Measurements from ENCODE around the gene IL10.

IL10 gene

DNA sequence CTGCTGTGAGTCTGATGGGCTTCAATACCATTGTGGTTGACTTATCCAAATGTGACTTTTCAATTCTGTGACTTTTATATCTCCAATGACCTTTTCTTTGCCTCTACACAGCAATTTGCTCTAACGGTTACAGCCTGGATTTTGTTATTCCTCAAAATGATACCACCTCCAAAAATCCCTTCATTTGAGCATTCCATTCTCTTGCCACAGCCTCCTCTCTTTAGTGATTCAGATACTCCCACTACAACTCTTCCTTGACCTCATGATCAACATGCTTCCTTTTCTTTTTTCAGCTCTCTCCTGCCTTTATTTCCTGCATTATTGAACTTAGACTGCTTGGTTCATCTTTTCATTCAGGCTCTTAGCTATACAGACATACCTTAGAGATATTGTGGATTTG, 18.3 kb downstream of the IL10 start:
- FAIRE-seq (no peak), DNase-seq (ENCODE audit: insufficient read length, low spot score) (no peak)
- TF ChIP-seq, protein P1, sequence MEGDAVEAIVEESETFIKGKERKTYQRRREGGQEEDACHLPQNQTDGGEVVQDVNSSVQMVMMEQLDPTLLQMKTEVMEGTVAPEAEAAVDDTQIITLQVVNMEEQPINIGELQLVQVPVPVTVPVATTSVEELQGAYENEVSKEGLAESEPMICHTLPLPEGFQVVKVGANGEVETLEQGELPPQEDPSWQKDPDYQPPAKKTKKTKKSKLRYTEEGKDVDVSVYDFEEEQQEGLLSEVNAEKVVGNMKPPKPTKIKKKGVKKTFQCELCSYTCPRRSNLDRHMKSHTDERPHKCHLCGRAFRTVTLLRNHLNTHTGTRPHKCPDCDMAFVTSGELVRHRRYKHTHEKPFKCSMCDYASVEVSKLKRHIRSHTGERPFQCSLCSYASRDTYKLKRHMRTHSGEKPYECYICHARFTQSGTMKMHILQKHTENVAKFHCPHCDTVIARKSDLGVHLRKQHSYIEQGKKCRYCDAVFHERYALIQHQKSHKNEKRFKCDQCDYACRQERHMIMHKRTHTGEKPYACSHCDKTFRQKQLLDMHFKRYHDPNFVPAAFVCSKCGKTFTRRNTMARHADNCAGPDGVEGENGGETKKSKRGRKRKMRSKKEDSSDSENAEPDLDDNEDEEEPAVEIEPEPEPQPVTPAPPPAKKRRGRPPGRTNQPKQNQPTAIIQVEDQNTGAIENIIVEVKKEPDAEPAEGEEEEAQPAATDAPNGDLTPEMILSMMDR (IDR thresholded peaks at IDR 0.05; ENCODE audit: insufficient read depth, missing control alignments): no peak

DNA sequence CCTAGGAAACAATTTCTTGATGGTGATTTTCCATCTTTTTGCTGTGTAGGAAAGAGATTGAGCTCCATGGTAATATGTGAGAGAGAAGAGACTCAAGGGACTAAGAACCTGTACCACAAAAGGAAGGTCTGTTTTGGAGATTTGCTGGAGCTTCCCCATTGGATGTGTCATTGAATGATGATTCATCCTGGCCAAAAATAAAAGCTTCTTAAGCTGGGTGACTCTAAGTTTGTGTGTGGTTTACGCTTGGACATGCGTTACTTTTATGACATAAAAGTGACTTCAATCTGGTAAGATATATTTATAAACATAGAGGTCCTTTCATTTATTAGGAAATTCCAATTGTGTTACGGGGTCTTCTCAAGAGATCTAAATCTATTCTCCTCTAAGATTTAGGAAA, 19.2 kb downstream of the IL10 start:
- TF ChIP-seq, protein P1 (IDR thresholded peaks at IDR 0.05; ENCODE audit: insufficient read depth, missing control alignments): no peak
- FAIRE-seq: no peak
- no peak for DNase-seq (ENCODE audit: insufficient read length, low spot score)

DNA sequence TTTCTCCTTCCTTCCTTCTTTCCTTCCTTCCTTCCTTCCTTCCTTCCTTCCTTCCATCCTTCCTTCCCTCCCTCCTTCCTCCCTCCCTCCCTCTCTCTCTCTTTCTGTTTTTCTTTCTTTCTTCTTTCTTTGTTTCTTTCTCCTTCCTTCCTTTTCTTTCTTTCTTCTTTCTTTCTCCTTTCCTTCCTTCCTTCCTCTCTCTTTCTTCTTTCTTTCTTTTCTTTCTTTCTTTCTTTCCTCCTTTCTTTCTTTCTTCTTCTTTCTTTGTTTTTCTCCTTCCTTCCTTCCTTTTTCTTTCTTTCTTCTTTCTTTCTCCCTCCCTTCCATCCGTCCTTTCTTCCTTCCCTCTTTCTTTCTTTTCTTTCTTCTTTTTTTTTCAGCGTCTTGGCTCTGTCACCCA, 19.8 kb downstream of the IL10 start:
- TF ChIP-seq, protein P1 (IDR thresholded peaks at IDR 0.05; ENCODE audit: insufficient read depth, missing control alignments): no peak
- FAIRE-seq (no peak), DNase-seq (ENCODE audit: insufficient read length, low spot score) (no peak)

DNA sequence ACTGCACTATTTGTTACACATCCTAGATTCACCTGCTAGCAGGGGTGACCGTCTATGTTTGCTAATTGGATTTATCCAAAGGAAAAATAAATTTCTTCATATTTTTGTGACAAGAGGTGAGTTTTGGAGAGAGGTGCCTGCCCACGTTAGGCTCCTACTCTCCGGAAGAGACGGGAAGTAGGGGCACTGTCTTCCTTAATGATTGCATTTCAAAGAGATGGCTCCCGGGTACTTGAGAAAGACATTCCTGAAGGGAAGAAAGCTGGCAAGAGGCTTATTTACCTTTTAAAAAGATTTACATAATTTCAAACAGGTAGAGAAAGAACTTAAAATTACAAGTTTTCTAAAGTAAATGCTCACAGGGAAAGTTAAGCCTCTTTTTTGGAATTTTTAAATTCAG, 20.4 kb downstream of the IL10 start:
- FAIRE-seq (no peak), DNase-seq (ENCODE audit: insufficient read length, low spot score) (no peak)
- TF ChIP-seq, protein P1 (IDR thresholded peaks at IDR 0.05; ENCODE audit: insufficient read depth, missing control alignments): no peak

DNA sequence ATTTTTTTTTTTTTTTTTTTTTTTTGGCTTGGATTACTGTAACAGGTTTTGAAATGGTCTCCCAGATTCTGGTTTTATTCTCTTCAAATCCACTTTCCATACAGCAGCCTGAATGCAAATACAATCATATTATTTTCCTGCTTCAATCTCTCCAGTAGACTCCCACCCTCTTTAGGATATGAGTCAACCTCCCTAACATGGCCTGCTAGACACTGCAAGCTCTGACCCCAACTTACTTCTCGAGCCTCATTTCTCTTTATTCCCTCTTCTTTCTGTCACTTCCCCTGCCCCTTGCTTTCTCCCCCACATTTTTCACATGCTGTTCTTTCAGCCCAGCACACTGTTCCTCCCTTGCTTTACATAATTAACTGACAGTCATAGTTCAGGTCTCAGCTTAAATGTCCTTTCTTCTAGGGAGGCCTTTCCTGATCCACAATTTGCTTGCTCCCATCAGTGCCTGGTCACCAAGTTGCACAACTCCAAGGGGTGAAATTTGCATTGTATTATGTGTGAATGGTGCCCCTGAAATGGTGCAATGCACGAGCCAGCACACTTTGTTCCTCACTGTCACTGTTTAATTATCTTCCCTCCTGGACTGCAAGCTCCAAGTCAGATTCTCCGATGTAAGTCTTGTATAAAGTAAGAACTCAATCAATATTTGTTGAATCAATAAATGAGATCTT, 23.8 kb downstream of the IL10 start:
- DNase-seq (ENCODE audit: insufficient read length, low spot score): no peak
- FAIRE-seq: no peak
- TF ChIP-seq, protein P1 (IDR thresholded peaks at IDR 0.05; ENCODE audit: insufficient read depth, missing control alignments): no peak

DNA sequence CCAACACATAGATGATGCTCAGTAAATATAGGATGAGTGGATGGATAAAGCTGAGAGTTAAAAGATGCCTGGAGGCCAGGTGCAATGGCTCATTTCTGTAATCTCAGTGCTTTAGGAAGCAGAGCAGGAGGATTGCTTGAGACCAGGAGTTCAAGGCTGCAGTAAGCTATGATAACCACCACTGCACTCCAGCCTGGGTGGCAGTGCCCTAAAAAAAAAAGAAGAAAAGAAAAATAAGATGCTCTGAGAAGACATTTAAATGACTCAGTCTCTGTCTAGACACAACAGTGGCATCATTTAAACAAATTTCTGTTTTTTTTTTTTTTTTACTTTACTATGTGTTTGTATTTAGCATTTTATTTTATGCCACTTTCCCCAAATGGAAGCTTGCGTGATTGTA, 27.0 kb downstream of the IL10 start:
- FAIRE-seq: no peak
- TF ChIP-seq, protein P1 (IDR thresholded peaks at IDR 0.05; ENCODE audit: insufficient read depth, missing control alignments): no peak
- no peak for DNase-seq (ENCODE audit: insufficient read length, low spot score)

DNA sequence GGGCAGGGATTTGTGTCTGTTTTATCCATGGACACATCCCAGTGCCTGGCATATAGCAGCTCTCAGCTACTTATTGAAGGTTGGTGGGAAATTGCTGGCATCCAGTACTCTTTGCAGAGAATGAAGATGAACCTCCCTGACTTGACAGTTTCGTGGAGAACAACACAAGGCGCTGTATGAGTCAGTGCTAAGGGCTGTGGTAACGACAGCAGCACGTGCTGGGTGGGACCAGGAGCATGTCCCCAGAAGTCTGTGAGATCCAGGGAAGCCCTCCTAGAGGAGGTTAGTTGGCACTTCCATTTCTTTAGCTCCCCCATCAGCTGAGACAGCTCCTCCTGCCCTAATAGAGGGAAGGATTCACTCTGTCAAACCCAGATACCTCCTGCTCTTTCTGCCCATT, 27.6 kb downstream of the IL10 start:
- TF ChIP-seq, protein P1 (IDR thresholded peaks at IDR 0.05; ENCODE audit: insufficient read depth, missing control alignments): no peak
- DNase-seq (ENCODE audit: insufficient read length, low spot score): no peak
- no peak for FAIRE-seq

All from D721Med (cell line).